HCT116 (cell line): ENCODE data around the gene PIGN.

Experiments
- CBX3 ChIP-seq: IDR thresholded peaks from 2 replicates; pipeline ENCODE4 v1.6.1; 2012; ENCODE audit warnings: low read depth
- CEBPB ChIP-seq: IDR thresholded peaks from 2 replicates; pipeline ENCODE4 v1.6.1; 2012; ENCODE audit warnings: low read depth
- CTCF ChIP-seq, 3 experiments: fragments of 200-600 bp in 1 of 3; sonication (generic) in 1 of 3; IDR thresholded peaks in 2 of 3; conservative IDR thresholded peaks in 1 of 3; 2 replicates each; pipeline ENCODE4 v1.5.1; 2012 to 2017; ENCODE audit warnings: low read depth in 2 of 3, low read length in 2 of 3, antibody characterized with exemption in 1 of 3, borderline replicate concordance in 1 of 3, control low read depth in 1 of 3, mild to moderate bottlenecking in 1 of 3, mixed read lengths in 1 of 3, mixed run types in 1 of 3, moderate library complexity in 1 of 3; ENCODE audit not compliant: insufficient read depth in 1 of 3
- EZH2 ChIP-seq: fragments of 200-600 bp; sonication (generic); IDR thresholded peaks from 2 replicates; pipeline ENCODE4 v1.6.1; 2017; ENCODE audit warnings: antibody characterized with exemption, mixed run types
- EZH2phosphoT487 ChIP-seq: fragments of 200-600 bp; IDR thresholded peaks from 2 replicates; pipeline ENCODE4 v1.6.1; 2018; ENCODE audit warnings: antibody characterized with exemption, borderline replicate concordance
- JUND ChIP-seq: IDR thresholded peaks from 2 replicates; pipeline ENCODE4 v1.6.1; 2012
- MAX ChIP-seq: IDR thresholded peaks from 2 replicates; pipeline ENCODE4 v1.6.1; 2012
- POLR2A ChIP-seq: IDR thresholded peaks from 2 replicates; pipeline ENCODE4 v1.7.0; 2011; ENCODE audit warnings: borderline replicate concordance; ENCODE audit not compliant: insufficient read depth, insufficient read length; ENCODE audit errors: extremely low read depth
- POLR2AphosphoS5 ChIP-seq: IDR thresholded peaks from 2 replicates; pipeline ENCODE4 v1.6.1; 2011; ENCODE audit warnings: mild to moderate bottlenecking, low read depth, low read length, moderate library complexity
- RAD21 ChIP-seq: IDR thresholded peaks from 2 replicates; pipeline ENCODE4 v1.6.1; 2012; ENCODE audit warnings: low read depth, mild to moderate bottlenecking
- SP1 ChIP-seq: IDR thresholded peaks from 2 replicates; pipeline ENCODE4 v1.6.1; 2012; ENCODE audit warnings: low read depth
- ZBTB33 ChIP-seq: IDR thresholded peaks from 2 replicates; pipeline ENCODE4 v1.6.1; 2011; ENCODE audit warnings: mild to moderate bottlenecking, low read length, moderate library complexity; ENCODE audit not compliant: insufficient replicate concordance; ENCODE audit errors: extremely low read depth
- ZFX ChIP-seq: fragments of 450-650 bp; IDR thresholded peaks from 2 replicates; pipeline ENCODE4 v1.6.1; 2017
- ZNF274 ChIP-seq: fragments of 200-500 bp; sonication (Bioruptor generic); IDR thresholded peaks from 2 replicates; pipeline ENCODE4 v1.6.1; 2014; ENCODE audit warnings: mild to moderate bottlenecking, low read depth, low read length, inconsistent platforms

GRCh38 chr18:62018034-62018758, 168.7 kb downstream of the PIGN start:
- TF ChIP-seq CTCF (IDR thresholded peaks at IDR 0.05 in 2 of 3, conservative IDR thresholded peaks at IDR 0.05 in 1 of 3; ENCODE audit: borderline replicate concordance in 1 of 3, insufficient read depth in 1 of 3, low read depth in 2 of 3, low read length in 2 of 3): no peak
- no peak for TF ChIP-seq EZH2phosphoT487
- no peak for TF ChIP-seq POLR2AphosphoS5
- TF ChIP-seq ZBTB33: no peak
- no peak for TF ChIP-seq SP1
- no peak for TF ChIP-seq POLR2A
- TF ChIP-seq CEBPB: no peak
- no peak for TF ChIP-seq EZH2
- TF ChIP-seq ZNF274: no peak
- TF ChIP-seq CBX3: no peak
- TF ChIP-seq MAX: no peak
- TF ChIP-seq RAD21: no peak
- TF ChIP-seq JUND: no peak
- no peak for TF ChIP-seq ZFX
